GM23338 (cell line): ENCODE measurements around the gene CPTP. TPM values are rescaled to one million over a fixed set of nuclear protein-coding genes. Genes with fewer than 3 reads are reported as not detected.

Experiments used
- ATAC-seq: fragments of 200-7000 bp; cut with Tn5 transposase; 3 replicates; pipeline ENCODE4 v1.9.1; 2020
- DNase-seq: peaks from one replicate; pipeline ENCODE4 v3.0.0-alpha.2; 2015; ENCODE audit warnings: low spot score
- H2AFZ ChIP-seq: fragments of 200-600 bp; sonication (generic); 2 replicates; pipeline ENCODE4 v1.8.0; 2016; ENCODE audit warnings: antibody characterized with exemption, mild to moderate bottlenecking, moderate library complexity
- H3F3A ChIP-seq: fragments of 200-600 bp; sonication (generic); replicated peaks from 2 replicates; pipeline ENCODE4 v1.8.0; 2017; ENCODE audit warnings: antibody characterized with exemption, mixed run types, low read depth
- H3K27ac ChIP-seq: fragments of 200-600 bp; sonication (generic); 2 replicates; pipeline ENCODE4 v1.6.1; 2016; ENCODE audit warnings: low read depth
- H3K27me3 ChIP-seq: fragments of 200-600 bp; sonication (generic); 2 replicates; pipeline ENCODE4 v1.8.0; 2016; ENCODE audit warnings: mild to moderate bottlenecking, mixed run types, moderate library complexity; ENCODE audit not compliant: insufficient read depth
- H3K36me3 ChIP-seq: fragments of 200-600 bp; sonication (generic); 2 replicates; pipeline ENCODE4 v1.8.0; 2016; ENCODE audit warnings: mild to moderate bottlenecking; ENCODE audit not compliant: insufficient read depth
- H3K4me1 ChIP-seq: fragments of 200-600 bp; sonication (generic); 2 replicates; pipeline ENCODE4 v1.8.0; 2016; ENCODE audit warnings: mild to moderate bottlenecking, moderate library complexity; ENCODE audit not compliant: insufficient read depth
- H3K4me2 ChIP-seq: fragments of 200-600 bp; sonication (generic); 2 replicates; pipeline ENCODE4 v1.7.1; 2017; ENCODE audit warnings: mixed run types
- H3K4me3 ChIP-seq: fragments of 200-600 bp; sonication (generic); 2 replicates; pipeline ENCODE4 v1.6.1; 2016; ENCODE audit warnings: mixed run types
- H3K79me2 ChIP-seq: fragments of 200-600 bp; sonication (generic); replicated peaks from 2 replicates; pipeline ENCODE4 v1.8.0; 2017; ENCODE audit warnings: mild to moderate bottlenecking; ENCODE audit not compliant: insufficient read depth
- H3K9me2 ChIP-seq: fragments of 200-600 bp; sonication (generic); 2 replicates; pipeline ENCODE4 v1.8.0; 2017; ENCODE audit not compliant: insufficient read depth
- H4K20me1 ChIP-seq: fragments of 200-600 bp; sonication (generic); replicated peaks from 2 replicates; pipeline ENCODE4 v1.8.0; 2017; ENCODE audit warnings: mild to moderate bottlenecking; ENCODE audit not compliant: insufficient read depth
- H3K27ac Mint-ChIP-seq: 2 replicates; pipeline ENCODE4 v1.8.0; 2020; ENCODE audit warnings: inconsistent platforms, mild to moderate bottlenecking, moderate library complexity, mixed read lengths
- H3K27me3 Mint-ChIP-seq: 3 replicates; pipeline ENCODE4 v1.8.0; 2022; ENCODE audit warnings: low read depth, mild to moderate bottlenecking, moderate library complexity, mixed read lengths, inconsistent platforms; ENCODE audit not compliant: insufficient read depth, poor library complexity
- H3K36me3 Mint-ChIP-seq: 3 replicates; pipeline ENCODE4 v1.8.0; 2021; ENCODE audit warnings: low read depth, mild to moderate bottlenecking, inconsistent platforms, moderate library complexity, mixed read lengths
- H3K4me1 Mint-ChIP-seq: 3 replicates; pipeline ENCODE4 v1.8.0; 2020; ENCODE audit warnings: mild to moderate bottlenecking, inconsistent platforms, mixed read lengths
- H3K4me3 Mint-ChIP-seq: 3 replicates; pipeline ENCODE4 v1.8.0; 2021; ENCODE audit warnings: moderate library complexity, mild to moderate bottlenecking, inconsistent platforms, mixed read lengths
- H3K9me3 Mint-ChIP-seq: 3 replicates; pipeline ENCODE4 v1.8.0; 2020; ENCODE audit warnings: moderate library complexity, mild to moderate bottlenecking, inconsistent platforms, mixed read lengths
- CREB1 ChIP-seq: fragments of 250-450 bp; sonication (Bioruptor Pico); IDR thresholded peaks from 2 replicates; pipeline ENCODE4 v1.5.0; 2020; ENCODE audit warnings: low read depth, mild to moderate bottlenecking, moderate library complexity
- EZH2 ChIP-seq: fragments of 200-600 bp; sonication (generic); IDR thresholded peaks from one replicate; pipeline ENCODE4 v1.8.0; 2017; ENCODE audit warnings: antibody characterized with exemption, mild to moderate bottlenecking, low read depth; ENCODE audit not compliant: unreplicated experiment
- EZH2phosphoT487 ChIP-seq: fragments of 200-600 bp; sonication (generic); IDR thresholded peaks from one replicate; pipeline ENCODE4 v1.8.1; 2018; ENCODE audit warnings: antibody characterized with exemption; ENCODE audit not compliant: unreplicated experiment
- JUNB ChIP-seq: IDR thresholded peaks from one replicate; pipeline ENCODE4 v1.6.1; 2016; ENCODE audit warnings: antibody characterized with exemption; ENCODE audit not compliant: unreplicated experiment
- NANOG ChIP-seq: IDR thresholded peaks from 2 replicates; pipeline ENCODE4 v1.6.1; 2016; ENCODE audit warnings: antibody characterized with exemption, borderline replicate concordance
- POLR2AphosphoS5 ChIP-seq: IDR thresholded peaks from 2 replicates; pipeline ENCODE4 v1.6.1; 2016; ENCODE audit warnings: antibody characterized with exemption, low read depth
- REST ChIP-seq: IDR thresholded peaks from one replicate; pipeline ENCODE4 v1.6.1; 2018; ENCODE audit warnings: antibody characterized with exemption; ENCODE audit not compliant: unreplicated experiment
- STAT1 ChIP-seq: IDR thresholded peaks from one replicate; pipeline ENCODE4 v1.6.1; 2016; ENCODE audit warnings: antibody characterized with exemption; ENCODE audit not compliant: unreplicated experiment
- ZNF114 ChIP-seq: fragments of 250-450 bp; sonication (Bioruptor Pico); IDR thresholded peaks from 2 replicates; pipeline ENCODE4 v1.5.0; 2020; ENCODE audit warnings: mild to moderate bottlenecking, moderate library complexity
- ZNF331 ChIP-seq: fragments of 250-450 bp; sonication (Bioruptor Pico); IDR thresholded peaks from 2 replicates; pipeline ENCODE4 v1.5.0; 2020; ENCODE audit warnings: low read depth, mild to moderate bottlenecking, moderate library complexity
- ZNF462 ChIP-seq: fragments of 250-450 bp; sonication (Bioruptor Pico); IDR thresholded peaks from 2 replicates; pipeline ENCODE4 v1.5.0; 2020; ENCODE audit warnings: mild to moderate bottlenecking, moderate library complexity
- polyA plus RNA-seq: library from polyadenylated mRNA; unstranded; fragments of >200 nt; fragmentation: Nextera tagmentation; extraction: Ambion mirVana; gene quantifications from 2 replicates; pipeline ENCODE4 v1.2.1, GENCODE V29; 2016
- total RNA-seq: library from RNA; depleted of rRNA; stranded (reverse); fragments of >200 nt; shearing (Covaris generic); gene quantifications from 2 replicates; pipeline ENCODE4 v1.2.3, GENCODE V29; 2014
- TF ChIP-seq, protein P1 (sequence below): IDR thresholded peaks from 2 replicates; pipeline ENCODE4 v1.6.1; 2016; ENCODE audit warnings: antibody characterized with exemption
- TF ChIP-seq, protein P2 (sequence below), 2 experiments: fragments of 200-600 bp in 1 of 2; sonication (generic) in 1 of 2; conservative IDR thresholded peaks; 2 replicates each; pipeline versions ENCODE4 v1.5.1 to v1.6.1; 2016 to 2017; ENCODE audit warnings: antibody characterized with exemption in 2 of 2, low read depth in 2 of 2, mild to moderate bottlenecking in 2 of 2, moderate library complexity in 1 of 2

The CPTP gene
- total and polyA plus RNA-seq, 2 experiments from 2014 or later: 8.1 to 13.5 TPM

GRCh38 chr1:1330366-1331067, 5.9 kb downstream of the CPTP start:
- Mint-ChIP-seq H3K27ac (no peak overlapping the region), H3K36me3 (peaks cover 5% of the 10 kb centered on the region; the same call in 2 of the 3 replicates), H3K4me3 (no peak overlapping the region), H3K4me1 (no peaks in the 10 kb centered on the region), H3K27me3 (peaks cover 16% of the 10 kb centered on the region), H3K9me3 (no peaks in the 10 kb centered on the region)
- H3K79me2 ChIP-seq: 0 out of 2 replicates have a peak, but pooled peaks cover 4% of the 10 kb centered on the region
- no peaks in the 10 kb centered on the region for H4K20me1 ChIP-seq
- no peak for DNase-seq
- peaks cover 20% of the 10 kb centered on the region; the same call in 1 of the 2 replicates for H3F3A ChIP-seq
- H3K4me2 ChIP-seq: no peak overlapping the region
- H3K27ac ChIP-seq: no peak overlapping the region
- no peak for ATAC-seq
- H3K27me3 ChIP-seq: no peaks in the 10 kb centered on the region
- TF ChIP-seq NANOG (no peak), STAT1 (no peak), EZH2phosphoT487 (no peak), CREB1 (no peak), JUNB (no peak), POLR2AphosphoS5 (no peak), ZNF462 (CRISPR knock-in tag) (no peak), EZH2 (no peak), REST (no peak), ZNF114 (CRISPR knock-in tag) (no peak), ZNF331 (CRISPR knock-in tag) (no peak)
- TF ChIP-seq, protein P1, sequence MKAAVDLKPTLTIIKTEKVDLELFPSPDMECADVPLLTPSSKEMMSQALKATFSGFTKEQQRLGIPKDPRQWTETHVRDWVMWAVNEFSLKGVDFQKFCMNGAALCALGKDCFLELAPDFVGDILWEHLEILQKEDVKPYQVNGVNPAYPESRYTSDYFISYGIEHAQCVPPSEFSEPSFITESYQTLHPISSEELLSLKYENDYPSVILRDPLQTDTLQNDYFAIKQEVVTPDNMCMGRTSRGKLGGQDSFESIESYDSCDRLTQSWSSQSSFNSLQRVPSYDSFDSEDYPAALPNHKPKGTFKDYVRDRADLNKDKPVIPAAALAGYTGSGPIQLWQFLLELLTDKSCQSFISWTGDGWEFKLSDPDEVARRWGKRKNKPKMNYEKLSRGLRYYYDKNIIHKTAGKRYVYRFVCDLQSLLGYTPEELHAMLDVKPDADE: no peak
- TF ChIP-seq, protein P2, sequence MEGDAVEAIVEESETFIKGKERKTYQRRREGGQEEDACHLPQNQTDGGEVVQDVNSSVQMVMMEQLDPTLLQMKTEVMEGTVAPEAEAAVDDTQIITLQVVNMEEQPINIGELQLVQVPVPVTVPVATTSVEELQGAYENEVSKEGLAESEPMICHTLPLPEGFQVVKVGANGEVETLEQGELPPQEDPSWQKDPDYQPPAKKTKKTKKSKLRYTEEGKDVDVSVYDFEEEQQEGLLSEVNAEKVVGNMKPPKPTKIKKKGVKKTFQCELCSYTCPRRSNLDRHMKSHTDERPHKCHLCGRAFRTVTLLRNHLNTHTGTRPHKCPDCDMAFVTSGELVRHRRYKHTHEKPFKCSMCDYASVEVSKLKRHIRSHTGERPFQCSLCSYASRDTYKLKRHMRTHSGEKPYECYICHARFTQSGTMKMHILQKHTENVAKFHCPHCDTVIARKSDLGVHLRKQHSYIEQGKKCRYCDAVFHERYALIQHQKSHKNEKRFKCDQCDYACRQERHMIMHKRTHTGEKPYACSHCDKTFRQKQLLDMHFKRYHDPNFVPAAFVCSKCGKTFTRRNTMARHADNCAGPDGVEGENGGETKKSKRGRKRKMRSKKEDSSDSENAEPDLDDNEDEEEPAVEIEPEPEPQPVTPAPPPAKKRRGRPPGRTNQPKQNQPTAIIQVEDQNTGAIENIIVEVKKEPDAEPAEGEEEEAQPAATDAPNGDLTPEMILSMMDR (conservative IDR thresholded peaks at IDR 0.05; ENCODE audit: low read depth in 2 of 2): no peak
- H3K4me3 ChIP-seq: no peak overlapping the region
- no peak overlapping the region for H2AFZ ChIP-seq
- no peaks in the 10 kb centered on the region for H3K9me2 ChIP-seq
- H3K36me3 ChIP-seq: no peaks in the 10 kb centered on the region
- H3K4me1 ChIP-seq: no peaks in the 10 kb centered on the region
